ENCODE measurements around the gene NHEJ1.

The NHEJ1 gene

DNA sequence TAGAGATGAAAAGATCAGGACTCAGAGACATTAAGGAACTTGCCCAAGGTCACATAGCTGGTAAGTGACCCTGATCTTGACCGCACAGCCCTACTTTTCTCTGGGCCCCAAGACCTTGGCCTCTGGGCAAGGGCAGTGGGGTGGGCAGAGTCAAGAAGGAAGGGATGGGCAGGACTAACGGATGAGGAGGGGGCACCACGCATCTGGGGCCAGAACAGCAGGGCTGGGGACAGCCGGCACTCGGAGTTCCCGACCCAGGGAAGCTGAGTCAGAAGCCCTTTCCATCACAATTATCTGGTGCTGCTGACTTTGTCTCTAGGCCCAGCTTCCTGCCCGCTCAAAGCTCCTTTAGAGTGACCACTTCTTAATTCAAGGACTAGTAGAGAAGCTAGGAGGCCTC is 133.7 kb downstream of the NHEJ1 start:
- Histone ChIP-seq H3K9me3 (ENCODE audit: severe bottlenecking) (no peaks in the 10 kb centered on the region), H3K36me3 (no peaks in the 10 kb centered on the region), H3K4me3 (ENCODE audit: low read depth, low read length) (no peak overlapping the region), H3K27me3 (ENCODE audit: insufficient read depth, low read depth, severe bottlenecking) (no peaks in the 10 kb centered on the region), H3K27ac (no peak overlapping the region)
- TF ChIP-seq, protein P1, sequence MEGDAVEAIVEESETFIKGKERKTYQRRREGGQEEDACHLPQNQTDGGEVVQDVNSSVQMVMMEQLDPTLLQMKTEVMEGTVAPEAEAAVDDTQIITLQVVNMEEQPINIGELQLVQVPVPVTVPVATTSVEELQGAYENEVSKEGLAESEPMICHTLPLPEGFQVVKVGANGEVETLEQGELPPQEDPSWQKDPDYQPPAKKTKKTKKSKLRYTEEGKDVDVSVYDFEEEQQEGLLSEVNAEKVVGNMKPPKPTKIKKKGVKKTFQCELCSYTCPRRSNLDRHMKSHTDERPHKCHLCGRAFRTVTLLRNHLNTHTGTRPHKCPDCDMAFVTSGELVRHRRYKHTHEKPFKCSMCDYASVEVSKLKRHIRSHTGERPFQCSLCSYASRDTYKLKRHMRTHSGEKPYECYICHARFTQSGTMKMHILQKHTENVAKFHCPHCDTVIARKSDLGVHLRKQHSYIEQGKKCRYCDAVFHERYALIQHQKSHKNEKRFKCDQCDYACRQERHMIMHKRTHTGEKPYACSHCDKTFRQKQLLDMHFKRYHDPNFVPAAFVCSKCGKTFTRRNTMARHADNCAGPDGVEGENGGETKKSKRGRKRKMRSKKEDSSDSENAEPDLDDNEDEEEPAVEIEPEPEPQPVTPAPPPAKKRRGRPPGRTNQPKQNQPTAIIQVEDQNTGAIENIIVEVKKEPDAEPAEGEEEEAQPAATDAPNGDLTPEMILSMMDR (IDR thresholded peaks at IDR 0.05; ENCODE audit: low read depth, low read length) = no peak
- DNase-seq = no peak

GRCh38 chr2:219025637-219026585 is 134.7 kb downstream of the NHEJ1 start:
- H3K36me3 ChIP-seq = no peaks in the 10 kb centered on the region
- no peaks in the 10 kb centered on the region for H3K27me3 ChIP-seq (ENCODE audit: insufficient read depth, low read depth, severe bottlenecking)
- H3K27ac ChIP-seq = no peak overlapping the region
- no peak for DNase-seq
- no peaks in the 10 kb centered on the region for H3K9me3 ChIP-seq (ENCODE audit: severe bottlenecking)
- no peak overlapping the region for H3K4me3 ChIP-seq (ENCODE audit: low read depth, low read length)
- TF ChIP-seq, protein P1 (IDR thresholded peaks at IDR 0.05; ENCODE audit: low read depth, low read length) = no peak
